GM18502 (cell line): ENCODE measurements around the gene OBSCN.

Source experiments
- ATAC-seq: cut with Tn5 transposase; IDR thresholded peaks from one replicate; pipeline ENCODE4 v1.9.1; 2021; ENCODE audit warnings: mild to moderate bottlenecking; ENCODE audit not compliant: unreplicated experiment, poor library complexity

The OBSCN gene

DNA sequence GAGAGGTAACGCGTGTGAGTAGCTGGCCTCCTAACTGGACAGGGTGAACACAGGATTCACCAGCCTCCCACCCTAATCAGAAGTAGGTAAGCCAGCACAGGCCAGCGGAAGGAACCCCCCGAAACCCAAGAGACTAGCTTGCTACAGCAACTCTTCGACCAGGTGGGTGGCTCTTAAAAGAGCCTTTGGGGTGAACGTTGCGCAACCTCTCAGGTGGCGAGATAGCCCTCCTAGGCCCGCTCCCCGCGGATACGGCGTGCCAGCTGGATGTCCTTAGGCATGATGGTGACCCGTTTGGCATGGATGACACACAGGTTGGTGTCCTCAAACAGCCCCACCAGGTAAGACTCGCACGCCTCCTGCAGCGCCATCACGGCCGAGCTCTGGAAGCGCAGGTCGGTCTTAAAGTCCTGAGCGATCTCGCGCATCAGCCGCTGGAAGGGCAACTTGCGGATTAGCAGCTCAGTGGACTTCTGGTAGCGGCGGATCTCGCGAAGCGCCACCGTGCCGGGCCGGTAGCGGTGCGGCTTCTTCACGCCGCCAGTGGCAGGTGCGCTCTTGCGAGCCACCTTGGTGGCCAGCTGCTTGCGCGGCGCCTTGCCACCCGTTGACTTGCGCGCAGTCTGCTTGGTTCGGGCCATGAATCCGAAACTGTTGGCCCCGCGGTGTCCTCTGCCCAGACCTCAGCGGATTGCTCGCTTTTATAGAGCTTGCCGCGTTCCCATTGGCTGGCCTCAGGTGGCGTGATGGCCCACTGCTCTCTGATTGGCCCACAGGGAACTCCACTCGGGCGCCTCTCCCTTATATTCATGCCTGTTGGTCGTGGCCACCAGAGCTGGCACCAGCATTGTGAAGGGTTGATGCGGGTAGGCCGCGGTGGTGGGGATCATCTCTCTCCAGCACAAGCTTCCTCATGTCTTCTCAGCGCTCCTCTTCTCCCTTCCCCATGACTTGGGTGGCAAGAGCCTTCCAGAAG lies 217.1 kb downstream of the OBSCN start:
- no peak for ATAC-seq

DNA sequence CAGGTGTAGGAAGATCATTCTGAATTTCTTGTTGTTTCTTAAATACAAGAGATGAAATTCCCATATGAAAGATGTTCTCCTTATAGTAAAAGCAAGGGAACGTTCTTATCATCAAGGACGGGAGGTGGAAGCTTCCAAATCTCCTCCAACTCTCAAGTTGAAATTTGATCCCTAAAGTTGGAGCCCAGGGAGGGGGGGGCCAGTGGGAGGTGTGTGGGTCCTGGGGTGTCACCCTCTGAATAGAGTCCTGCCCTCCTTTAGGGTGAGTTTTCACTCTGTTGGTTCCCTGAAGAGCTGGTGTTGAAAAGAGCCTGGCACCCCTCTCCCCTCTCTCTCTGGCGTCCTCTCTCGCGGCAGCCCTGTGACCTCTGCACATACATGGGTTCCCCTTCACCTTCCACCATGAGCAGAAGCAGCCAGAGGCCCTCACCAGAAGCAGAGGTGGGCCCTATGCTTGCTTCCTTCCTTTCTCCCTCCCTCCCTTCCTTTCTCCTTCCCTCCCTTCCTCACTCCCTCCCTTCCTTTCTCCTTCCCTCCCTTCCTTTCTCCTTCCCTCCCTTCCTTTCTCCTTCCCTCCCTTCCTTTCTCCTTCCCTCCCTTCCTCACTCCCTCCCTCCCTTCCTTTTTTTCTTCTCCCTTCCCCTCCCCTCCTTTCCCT lies 218.8 kb downstream of the OBSCN start:
- ATAC-seq = no peak

DNA sequence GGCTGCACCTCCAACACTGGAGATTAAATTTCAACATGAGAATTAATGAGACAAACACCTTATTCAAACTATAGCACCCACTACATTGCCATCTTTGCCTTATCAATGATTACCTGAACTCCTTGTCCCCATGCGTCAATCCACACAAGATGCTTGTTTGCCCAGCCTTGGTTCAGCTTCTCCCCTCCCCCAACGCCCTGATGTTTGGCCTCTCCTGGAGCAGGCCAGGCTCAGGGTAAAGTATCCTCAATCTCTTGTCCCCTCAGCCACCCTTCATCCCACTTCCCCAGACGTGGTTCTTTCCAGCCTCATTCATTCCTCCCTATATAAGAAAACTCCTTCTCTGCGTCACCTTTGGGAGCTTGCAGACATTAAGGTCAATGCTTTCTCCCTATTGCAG lies 220.6 kb downstream of the OBSCN start:
- ATAC-seq = no peak
